ENCODE results near the gene ALDH5A1. TPM values are rescaled to one million over a fixed set of nuclear protein-coding genes. Genes with fewer than 3 reads are reported as not detected.

ALDH5A1 gene
- total and polyA plus RNA-seq, 2 donors (not counting 1 experiment from before 2014, with no cell fraction given), result 5.7 to 26.3 TPM

Other genes starting within 250 kb of the ALDH5A1 start
- not detected in 2 replicates for gene DCDC2, start 136.9 kb upstream of the ALDH5A1 start, total RNA-seq
- gene DCDC2, start 136.9 kb upstream of the ALDH5A1 start, polyA plus RNA-seq, result not detected in 2 replicates
- 25.5 and 26.7 TPM in 2 replicates for gene MRS2, start 92.0 kb upstream of the ALDH5A1 start, total RNA-seq
- 15.8 and 16.0 TPM in 2 replicates for gene MRS2, start 92.0 kb upstream of the ALDH5A1 start, polyA plus RNA-seq
- gene GPLD1, start 5.4 kb upstream of the ALDH5A1 start, total RNA-seq, result 6.2 and 7.0 TPM in 2 replicates
- gene GPLD1, start 5.4 kb upstream of the ALDH5A1 start, polyA plus RNA-seq, result 1.6 and 1.9 TPM in 2 replicates
- gene KIAA0319, start 151.2 kb downstream of the ALDH5A1 start, total RNA-seq, result 1.2 and 1.3 TPM in 2 replicates
- 0.37 and 0.67 TPM in 2 replicates for gene KIAA0319, start 151.2 kb downstream of the ALDH5A1 start, polyA plus RNA-seq
- 63.5 and 68.1 TPM in 2 replicates for gene TDP2, start 171.9 kb downstream of the ALDH5A1 start, total RNA-seq
- 19.4 and 25.1 TPM in 2 replicates for gene TDP2, start 171.9 kb downstream of the ALDH5A1 start, polyA plus RNA-seq
- 5.7 and 6.6 TPM in 2 replicates for gene ACOT13, start 172.1 kb downstream of the ALDH5A1 start, total RNA-seq
- 3.6 and 3.9 TPM in 2 replicates for gene ACOT13, start 172.1 kb downstream of the ALDH5A1 start, polyA plus RNA-seq
- gene C6orf62, start 224.2 kb downstream of the ALDH5A1 start, total RNA-seq, result 143 and 146 TPM in 2 replicates
- gene C6orf62, start 224.2 kb downstream of the ALDH5A1 start, polyA plus RNA-seq, result 53.1 and 69.2 TPM in 2 replicates

Measured in B cell (primary cell).